A549 (cell line): ENCODE measurements around the gene CEP72.

Source experiments
- HDAC2 ChIP-seq: fragments of 200-600 bp; sonication (generic); IDR thresholded peaks from 2 replicates; pipeline ENCODE4 v1.6.1; 2016
- KDM5A ChIP-seq: fragments of 200-600 bp; sonication (generic); IDR thresholded peaks from 2 replicates; pipeline ENCODE4 v1.6.1; 2016; ENCODE audit warnings: antibody characterized with exemption, mild to moderate bottlenecking
- TF ChIP-seq, protein P1 (sequence below): fragments of 450-650 bp; IDR thresholded peaks from 2 replicates; pipeline ENCODE4 v1.6.1; 2014; ENCODE audit warnings: antibody characterized with exemption
- TF ChIP-seq, protein P2 (sequence below): fragments of 250-450 bp; sonication (Bioruptor Pico); IDR thresholded peaks from 2 replicates; pipeline ENCODE4 v1.5.0; 2020; ENCODE audit warnings: low read depth, mild to moderate bottlenecking, moderate library complexity
- TF ChIP-seq, protein P3 (sequence below): fragments of >200 bp; sonication (Bioruptor Twin); formaldehyde crosslinking; IDR thresholded peaks from 3 replicates; pipeline ENCODE4 v1.5.1; 2016
- TF ChIP-seq, protein P4 (sequence below): IDR thresholded peaks from 2 replicates; pipeline ENCODE4 v1.6.1; 2012

DNA sequence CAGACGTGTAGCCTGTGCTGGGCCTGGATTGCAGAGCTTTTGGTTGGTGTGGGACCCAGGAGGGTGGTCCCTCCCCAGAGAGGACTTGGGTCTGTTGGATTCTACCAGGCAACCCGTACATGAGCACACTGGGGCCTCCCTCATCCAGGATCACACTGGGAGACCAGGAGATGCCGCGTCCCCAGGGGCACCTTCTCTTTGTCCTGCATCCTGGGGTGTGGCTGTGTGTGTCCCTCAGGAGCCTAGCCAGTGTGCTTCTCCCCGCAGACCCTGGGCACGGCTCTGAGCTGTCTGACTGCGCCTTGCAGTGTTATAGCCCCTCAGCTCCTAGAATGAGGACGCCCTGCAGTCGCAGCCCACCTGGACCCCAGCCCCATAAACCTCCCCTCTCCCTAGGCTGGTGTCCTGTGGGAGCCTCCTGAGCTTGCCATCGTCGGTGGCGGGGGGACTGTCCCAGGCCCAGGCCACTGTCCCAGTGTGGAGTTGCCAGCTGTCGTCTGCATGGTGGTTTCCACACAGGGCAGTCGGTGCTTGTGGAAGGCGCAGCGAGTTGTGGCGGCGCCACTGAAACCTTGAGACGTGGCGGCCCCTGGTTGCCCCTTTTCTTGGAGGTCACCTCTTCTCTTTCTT, 27.6 kb downstream of the CEP72 start:
- TF ChIP-seq, protein P1, sequence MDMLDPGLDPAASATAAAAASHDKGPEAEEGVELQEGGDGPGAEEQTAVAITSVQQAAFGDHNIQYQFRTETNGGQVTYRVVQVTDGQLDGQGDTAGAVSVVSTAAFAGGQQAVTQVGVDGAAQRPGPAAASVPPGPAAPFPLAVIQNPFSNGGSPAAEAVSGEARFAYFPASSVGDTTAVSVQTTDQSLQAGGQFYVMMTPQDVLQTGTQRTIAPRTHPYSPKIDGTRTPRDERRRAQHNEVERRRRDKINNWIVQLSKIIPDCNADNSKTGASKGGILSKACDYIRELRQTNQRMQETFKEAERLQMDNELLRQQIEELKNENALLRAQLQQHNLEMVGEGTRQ = no peak
- TF ChIP-seq KDM5A (no peak), HDAC2 (no peak)
- TF ChIP-seq, protein P2, sequence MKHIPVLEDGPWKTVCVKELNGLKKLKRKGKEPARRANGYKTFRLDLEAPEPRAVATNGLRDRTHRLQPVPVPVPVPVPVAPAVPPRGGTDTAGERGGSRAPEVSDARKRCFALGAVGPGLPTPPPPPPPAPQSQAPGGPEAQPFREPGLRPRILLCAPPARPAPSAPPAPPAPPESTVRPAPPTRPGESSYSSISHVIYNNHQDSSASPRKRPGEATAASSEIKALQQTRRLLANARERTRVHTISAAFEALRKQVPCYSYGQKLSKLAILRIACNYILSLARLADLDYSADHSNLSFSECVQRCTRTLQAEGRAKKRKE (CRISPR knock-in tag) = no peak
- TF ChIP-seq, protein P3, sequence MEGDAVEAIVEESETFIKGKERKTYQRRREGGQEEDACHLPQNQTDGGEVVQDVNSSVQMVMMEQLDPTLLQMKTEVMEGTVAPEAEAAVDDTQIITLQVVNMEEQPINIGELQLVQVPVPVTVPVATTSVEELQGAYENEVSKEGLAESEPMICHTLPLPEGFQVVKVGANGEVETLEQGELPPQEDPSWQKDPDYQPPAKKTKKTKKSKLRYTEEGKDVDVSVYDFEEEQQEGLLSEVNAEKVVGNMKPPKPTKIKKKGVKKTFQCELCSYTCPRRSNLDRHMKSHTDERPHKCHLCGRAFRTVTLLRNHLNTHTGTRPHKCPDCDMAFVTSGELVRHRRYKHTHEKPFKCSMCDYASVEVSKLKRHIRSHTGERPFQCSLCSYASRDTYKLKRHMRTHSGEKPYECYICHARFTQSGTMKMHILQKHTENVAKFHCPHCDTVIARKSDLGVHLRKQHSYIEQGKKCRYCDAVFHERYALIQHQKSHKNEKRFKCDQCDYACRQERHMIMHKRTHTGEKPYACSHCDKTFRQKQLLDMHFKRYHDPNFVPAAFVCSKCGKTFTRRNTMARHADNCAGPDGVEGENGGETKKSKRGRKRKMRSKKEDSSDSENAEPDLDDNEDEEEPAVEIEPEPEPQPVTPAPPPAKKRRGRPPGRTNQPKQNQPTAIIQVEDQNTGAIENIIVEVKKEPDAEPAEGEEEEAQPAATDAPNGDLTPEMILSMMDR = no peak
- TF ChIP-seq, protein P4, sequence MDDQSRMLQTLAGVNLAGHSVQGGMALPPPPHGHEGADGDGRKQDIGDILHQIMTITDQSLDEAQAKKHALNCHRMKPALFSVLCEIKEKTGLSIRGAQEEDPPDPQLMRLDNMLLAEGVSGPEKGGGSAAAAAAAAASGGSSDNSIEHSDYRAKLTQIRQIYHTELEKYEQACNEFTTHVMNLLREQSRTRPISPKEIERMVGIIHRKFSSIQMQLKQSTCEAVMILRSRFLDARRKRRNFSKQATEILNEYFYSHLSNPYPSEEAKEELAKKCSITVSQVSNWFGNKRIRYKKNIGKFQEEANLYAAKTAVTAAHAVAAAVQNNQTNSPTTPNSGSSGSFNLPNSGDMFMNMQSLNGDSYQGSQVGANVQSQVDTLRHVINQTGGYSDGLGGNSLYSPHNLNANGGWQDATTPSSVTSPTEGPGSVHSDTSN = no peak
